ENCODE measurements around the gene ULK2.

DNA sequence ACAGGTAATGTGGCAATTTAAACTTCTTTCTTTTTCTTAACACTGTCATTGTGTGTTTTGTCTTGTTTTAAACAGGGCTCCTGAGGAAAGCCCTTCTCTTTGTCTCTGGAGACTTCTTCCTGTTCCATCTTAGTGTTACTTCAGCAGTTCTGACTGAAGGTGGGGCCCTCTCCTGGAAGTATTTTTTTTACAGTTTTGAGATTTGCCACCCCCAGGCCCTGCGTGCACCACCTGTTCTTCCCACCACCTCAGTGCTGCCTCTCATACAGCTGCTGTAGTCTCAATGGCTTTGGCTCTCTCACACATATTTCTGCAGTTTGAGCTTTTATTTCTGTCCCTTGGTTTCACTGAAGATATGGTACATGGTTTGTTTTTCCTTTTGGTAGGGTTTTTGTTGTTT lies 67.2 kb downstream of the ULK2 start:
- TF ChIP-seq POLR2A (IDR thresholded peaks at IDR 0.05) = no peak
- TF ChIP-seq, protein P1, sequence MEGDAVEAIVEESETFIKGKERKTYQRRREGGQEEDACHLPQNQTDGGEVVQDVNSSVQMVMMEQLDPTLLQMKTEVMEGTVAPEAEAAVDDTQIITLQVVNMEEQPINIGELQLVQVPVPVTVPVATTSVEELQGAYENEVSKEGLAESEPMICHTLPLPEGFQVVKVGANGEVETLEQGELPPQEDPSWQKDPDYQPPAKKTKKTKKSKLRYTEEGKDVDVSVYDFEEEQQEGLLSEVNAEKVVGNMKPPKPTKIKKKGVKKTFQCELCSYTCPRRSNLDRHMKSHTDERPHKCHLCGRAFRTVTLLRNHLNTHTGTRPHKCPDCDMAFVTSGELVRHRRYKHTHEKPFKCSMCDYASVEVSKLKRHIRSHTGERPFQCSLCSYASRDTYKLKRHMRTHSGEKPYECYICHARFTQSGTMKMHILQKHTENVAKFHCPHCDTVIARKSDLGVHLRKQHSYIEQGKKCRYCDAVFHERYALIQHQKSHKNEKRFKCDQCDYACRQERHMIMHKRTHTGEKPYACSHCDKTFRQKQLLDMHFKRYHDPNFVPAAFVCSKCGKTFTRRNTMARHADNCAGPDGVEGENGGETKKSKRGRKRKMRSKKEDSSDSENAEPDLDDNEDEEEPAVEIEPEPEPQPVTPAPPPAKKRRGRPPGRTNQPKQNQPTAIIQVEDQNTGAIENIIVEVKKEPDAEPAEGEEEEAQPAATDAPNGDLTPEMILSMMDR (IDR thresholded peaks at IDR 0.05) = no peak
